Osteoblast (primary cell): ENCODE data around the gene ALPG. TPM values are rescaled to one million over a fixed set of nuclear protein-coding genes. Genes with fewer than 3 reads are reported as not detected.

Experiments used
- DNase-seq: peaks from one replicate; pipeline ENCODE4 v3.0.0; 2011; ENCODE audit warnings: low spot score, mixed read lengths; ENCODE audit not compliant: insufficient read length; ENCODE audit errors: missing footprints
- H2AFZ ChIP-seq: 2 replicates; pipeline ENCODE4 v1.6.0; 2011; ENCODE audit warnings: mild to moderate bottlenecking, low read length
- H3K27ac ChIP-seq: 2 replicates; pipeline ENCODE4 v1.5.1; 2011; ENCODE audit warnings: mild to moderate bottlenecking, low read depth, low read length, moderate library complexity
- H3K27me3 ChIP-seq: 2 replicates; pipeline ENCODE4 v1.6.0; 2012; ENCODE audit warnings: mild to moderate bottlenecking, control low read depth, inconsistent platforms, low read length, moderate library complexity; ENCODE audit not compliant: insufficient read depth
- H3K36me3 ChIP-seq: 2 replicates; pipeline ENCODE4 v1.5.1; 2011; ENCODE audit warnings: mild to moderate bottlenecking, low read length, control low read depth, moderate library complexity; ENCODE audit not compliant: insufficient read depth
- H3K4me1 ChIP-seq: 2 replicates; pipeline ENCODE4 v1.5.1; 2011; ENCODE audit warnings: mild to moderate bottlenecking, low read length, control low read depth, moderate library complexity; ENCODE audit not compliant: insufficient read depth
- H3K4me2 ChIP-seq: 2 replicates; pipeline ENCODE4 v1.6.0; 2011; ENCODE audit warnings: mild to moderate bottlenecking, low read length; ENCODE audit not compliant: insufficient read depth
- H3K4me3 ChIP-seq: fragments of 200-600 bp; sonication (generic); 3 replicates; pipeline ENCODE4 v1.5.1; 2012; ENCODE audit warnings: mild to moderate bottlenecking, low read length, inconsistent platforms; ENCODE audit not compliant: insufficient read depth
- H3K79me2 ChIP-seq: 2 replicates; pipeline ENCODE4 v1.6.0; 2012; ENCODE audit warnings: mild to moderate bottlenecking, low read length, control low read depth, inconsistent platforms; ENCODE audit not compliant: insufficient read depth
- H3K9me3 ChIP-seq: 2 replicates; pipeline ENCODE4 v1.5.1; 2011; ENCODE audit warnings: low read depth, low read length, control low read depth
- H4K20me1 ChIP-seq: 2 replicates; pipeline ENCODE4 v1.6.0; 2012; ENCODE audit warnings: mild to moderate bottlenecking, low read length, control low read depth; ENCODE audit not compliant: insufficient read depth
- CTCF ChIP-seq: IDR thresholded peaks from 2 replicates; pipeline ENCODE4 v1.5.1; 2011; ENCODE audit warnings: mild to moderate bottlenecking, low read depth, low read length, moderate library complexity; ENCODE audit errors: extremely low read depth
- total RNA-seq: library from RNA; depleted of rRNA; stranded (reverse); fragments of >200 nt; gene quantifications from 2 replicates; pipeline ENCODE4 v1.2.3, GENCODE V29; 2012

ALPG gene
- total RNA-seq, 1 donor, result not detected

- peak; percentile 87 for DNase-seq
- H3K79me2 ChIP-seq, result no peaks in the 10 kb centered on the region
- peaks cover 2% of the 10 kb centered on the region for H3K4me1 ChIP-seq
- no peaks in the 10 kb centered on the region for H3K9me3 ChIP-seq
- H3K27me3 ChIP-seq, result peaks cover 81% of the 10 kb centered on the region
- H3K36me3 ChIP-seq, result no peaks in the 10 kb centered on the region
- no peak overlapping the region for H2AFZ ChIP-seq
- no peak overlapping the region for H3K4me2 ChIP-seq
- no peak overlapping the region for H3K27ac ChIP-seq
- no peak overlapping the region for H3K4me3 ChIP-seq
- no peak for TF ChIP-seq CTCF
- no peaks in the 10 kb centered on the region for H4K20me1 ChIP-seq
These were observed 20.8 kb upstream of the ALPG start for GRCh38 chr2:232385660-232386489.

- Histone ChIP-seq H3K4me1 (peaks cover 2% of the 10 kb centered on the region), H3K79me2 (no peaks in the 10 kb centered on the region), H3K27ac (no peak overlapping the region), H3K9me3 (no peaks in the 10 kb centered on the region), H3K36me3 (no peaks in the 10 kb centered on the region), H3K27me3 (peaks cover 84% of the 10 kb centered on the region), H2AFZ (no peak overlapping the region), H4K20me1 (no peaks in the 10 kb centered on the region), H3K4me3 (no peak overlapping the region), H3K4me2 (no peak overlapping the region)
- no peak for TF ChIP-seq CTCF
- DNase-seq, result peak; percentile 76
These were observed 20.2 kb upstream of the ALPG start for GRCh38 chr2:232386490-232386739.

- no peaks in the 10 kb centered on the region for H3K79me2 ChIP-seq
- peaks cover 81% of the 10 kb centered on the region for H3K27me3 ChIP-seq
- peaks cover 2% of the 10 kb centered on the region for H3K4me1 ChIP-seq
- H4K20me1 ChIP-seq, result no peaks in the 10 kb centered on the region
- no peak overlapping the region for H3K4me3 ChIP-seq
- DNase-seq, result peak; percentile 79
- H3K9me3 ChIP-seq, result no peaks in the 10 kb centered on the region
- H2AFZ ChIP-seq, result no peak overlapping the region
- no peak overlapping the region for H3K27ac ChIP-seq
- no peaks in the 10 kb centered on the region for H3K36me3 ChIP-seq
- no peak overlapping the region for H3K4me2 ChIP-seq
- TF ChIP-seq CTCF, result no peak
These were observed 19.7 kb upstream of the ALPG start for GRCh38 chr2:232386740-232387450.

- Histone ChIP-seq H3K4me1 (peaks cover 2% of the 10 kb centered on the region), H4K20me1 (no peaks in the 10 kb centered on the region), H3K9me3 (no peaks in the 10 kb centered on the region), H3K27ac (no peak overlapping the region), H3K4me2 (no peak overlapping the region), H3K79me2 (no peaks in the 10 kb centered on the region), H3K27me3 (peaks cover 76% of the 10 kb centered on the region), H2AFZ (no peak overlapping the region), H3K4me3 (no peak overlapping the region), H3K36me3 (no peaks in the 10 kb centered on the region)
- no peak for TF ChIP-seq CTCF
- DNase-seq, result peak; percentile 78
These were observed 19.0 kb upstream of the ALPG start for GRCh38 chr2:232387451-232388171.
